Measurements from ENCODE around the gene TMEM154. TPM values are rescaled to one million over a fixed set of nuclear protein-coding genes. Genes with fewer than 3 reads are reported as not detected.

Gene TMEM154
- total and polyA plus RNA-seq, 5 experiments from 2014 or later, result 24.7 to 37.9 (median 30.8) TPM

DNA sequence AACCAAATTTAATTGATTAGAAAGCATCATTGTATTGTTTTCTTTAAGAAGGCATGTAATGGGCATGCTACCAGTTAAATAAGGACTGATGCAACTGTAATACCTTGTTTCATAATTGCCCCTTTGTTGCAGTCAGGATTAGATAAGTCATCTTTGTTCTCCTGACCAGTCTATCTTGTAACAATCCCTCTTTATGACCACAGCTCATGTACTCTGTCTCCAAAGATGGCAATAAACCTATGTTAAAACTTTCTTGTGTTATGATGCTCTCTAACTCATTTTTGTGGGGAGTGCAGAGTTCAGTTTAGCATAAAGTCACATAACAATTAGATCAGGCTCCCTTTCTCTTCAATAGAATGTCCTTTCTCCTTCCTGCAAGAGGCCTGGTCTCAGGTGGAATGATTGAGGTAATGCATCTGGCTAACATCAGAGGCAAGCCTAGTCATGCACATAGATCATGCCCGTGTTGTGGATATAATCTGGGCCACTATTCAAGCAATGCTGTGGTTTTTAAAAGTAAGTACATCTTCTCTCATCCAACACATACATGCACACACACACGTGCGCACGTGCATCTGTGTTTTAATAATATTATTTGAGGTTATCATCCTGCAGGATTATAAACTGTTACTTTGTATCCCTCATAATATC lies 45.6 kb downstream of the TMEM154 start:
- Mint-ChIP-seq H3K4me1 (peaks cover 0 to 4% (median 2%) of the 10 kb centered on the region in 4 donors), H3K9me3 (no peaks in the 10 kb centered on the region), H3K27me3 (no peaks in the 10 kb centered on the region), H3K27ac (no peak overlapping the region), H3K36me3 (peaks cover 8 to 50% (median 21%) of the 10 kb centered on the region in 3 donors), H3K4me3 (no peak overlapping the region)
- POLR2A ChIA-PET, result no interaction called here
- ATAC-seq (no peak), DNase-seq (no peak)

GRCh38 chr4:152633118-152633517 lies 46.7 kb downstream of the TMEM154 start:
- Mint-ChIP-seq H3K36me3 (peaks cover 8 to 55% (median 19%) of the 10 kb centered on the region in 3 donors), H3K4me3 (no peak overlapping the region), H3K27ac (no peak overlapping the region), H3K9me3 (no peaks in the 10 kb centered on the region), H3K4me1 (peaks cover 0 to 4% (median 2%) of the 10 kb centered on the region in 4 donors), H3K27me3 (no peaks in the 10 kb centered on the region)
- ATAC-seq (no peak), DNase-seq (no peak)
- POLR2A ChIA-PET, result interaction anchor here (0.6 to 1.3 kb wide), 2 partner anchors 97 to 191 kb away, joined by 3 to 5 read pairs; partner anchors contain the start of gene FBXW7

DNA sequence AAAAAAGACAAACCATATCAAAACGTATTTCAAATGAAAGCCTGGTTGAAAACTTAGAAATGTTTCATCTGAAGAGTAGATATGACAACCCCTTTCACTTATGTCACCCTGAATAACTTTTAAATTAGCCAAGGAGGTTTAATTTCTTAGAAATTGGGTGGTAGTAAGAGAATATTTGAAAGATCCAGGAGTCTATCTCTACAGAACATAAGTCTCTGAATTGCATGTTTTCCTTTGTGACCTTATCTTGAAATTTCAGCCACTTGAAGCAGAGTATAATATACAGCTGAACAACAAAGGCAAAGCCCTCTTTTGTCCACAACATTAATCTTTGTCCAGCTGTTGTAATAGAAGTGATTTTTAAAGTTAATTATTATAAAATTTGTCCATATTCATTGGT lies 49.5 kb downstream of the TMEM154 start:
- Mint-ChIP-seq H3K9me3 (no peaks in the 10 kb centered on the region), H3K4me3 (no peak overlapping the region), H3K36me3 (peaks cover 7 to 48% (median 19%) of the 10 kb centered on the region in 3 donors), H3K27me3 (no peaks in the 10 kb centered on the region), H3K27ac (no peak overlapping the region), H3K4me1 (peaks cover 0 to 1% (median 0%) of the 10 kb centered on the region in 4 donors)
- ATAC-seq (no peak), DNase-seq (no peak)
- POLR2A ChIA-PET, result no interaction called here

GRCh38 chr4:152629908-152630307 lies 49.9 kb downstream of the TMEM154 start:
- POLR2A ChIA-PET, result no interaction called here
- no peaks in the 10 kb centered on the region for H3K27me3 Mint-ChIP-seq
- H3K9me3 Mint-ChIP-seq, result no peaks in the 10 kb centered on the region
- H3K27ac Mint-ChIP-seq, result peak overlapping the region in 2 of 10 donors; percentile 1 to 73
- no peak for DNase-seq
- H3K36me3 Mint-ChIP-seq, result peaks cover 7 to 51% (median 21%) of the 10 kb centered on the region in 3 donors
- H3K4me3 Mint-ChIP-seq, result no peak overlapping the region
- H3K4me1 Mint-ChIP-seq, result peaks cover 0 to 1% (median 0%) of the 10 kb centered on the region in 4 donors
- no peak for ATAC-seq

DNA sequence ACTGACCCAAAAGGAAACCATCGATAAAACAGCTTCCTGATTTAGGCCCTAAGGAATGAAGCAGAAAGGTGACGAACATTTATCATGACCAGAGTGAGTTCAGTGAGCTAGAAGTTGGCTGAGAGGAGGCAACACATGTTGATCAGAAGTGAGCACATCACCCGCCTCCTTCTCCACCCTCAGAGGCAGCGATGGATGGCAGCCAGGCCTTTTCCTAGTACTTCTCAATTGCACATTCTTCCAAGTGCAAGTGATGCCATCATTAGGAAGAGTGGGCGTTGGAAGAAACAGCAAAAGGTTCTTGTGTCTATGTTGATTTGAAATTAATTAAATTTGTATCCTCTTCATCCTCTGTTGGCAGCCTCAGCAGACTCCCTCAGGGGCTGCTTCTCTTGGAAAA lies 51.7 kb downstream of the TMEM154 start:
- Mint-ChIP-seq H3K4me3 (no peak overlapping the region), H3K36me3 (peaks cover 7 to 37% (median 21%) of the 10 kb centered on the region in 3 donors), H3K27ac (peak overlapping the region in 3 of 10 donors; percentile 2 to 65 (median 11)), H3K27me3 (no peaks in the 10 kb centered on the region), H3K4me1 (peaks cover 0 to 1% (median 0%) of the 10 kb centered on the region in 4 donors), H3K9me3 (no peaks in the 10 kb centered on the region)
- no peak for ATAC-seq
- DNase-seq, result no peak
- POLR2A ChIA-PET, result interaction anchor here (1.2 kb wide), 1 partner anchor 92 kb away, joined by 3 read pairs; the partner anchor contains the start of gene FBXW7

DNA sequence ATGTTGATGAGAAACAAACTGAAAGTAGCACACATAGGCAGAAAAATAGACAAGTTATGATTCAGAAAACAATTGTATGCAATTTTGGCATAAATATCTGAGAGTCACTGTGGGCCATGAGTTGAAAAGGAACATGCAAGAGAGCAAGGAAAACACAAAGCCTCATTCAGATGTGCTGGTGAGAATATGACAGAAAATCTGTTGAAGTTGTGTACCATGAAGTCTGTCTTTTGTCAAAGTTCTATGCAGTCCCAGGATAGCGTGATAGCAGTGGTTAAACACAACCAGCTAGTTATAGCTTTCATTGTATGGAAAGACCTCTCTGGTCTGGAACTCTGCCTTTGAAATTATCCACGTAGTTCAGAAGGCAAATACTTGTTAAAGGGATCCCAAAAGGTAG lies 53.0 kb downstream of the TMEM154 start:
- POLR2A ChIA-PET, result no interaction called here
- peaks cover 0 to 1% (median 0%) of the 10 kb centered on the region in 4 donors for H3K4me1 Mint-ChIP-seq
- peak overlapping the region in 8 of 10 donors; percentile 2 to 79 (median 28) for H3K27ac Mint-ChIP-seq
- no peak for ATAC-seq
- H3K4me3 Mint-ChIP-seq, result no peak overlapping the region
- H3K27me3 Mint-ChIP-seq, result no peaks in the 10 kb centered on the region
- no peak for DNase-seq
- no peaks in the 10 kb centered on the region for H3K9me3 Mint-ChIP-seq
- peaks cover 7 to 30% (median 15%) of the 10 kb centered on the region in 3 donors for H3K36me3 Mint-ChIP-seq

GRCh38 chr4:152620915-152621314 lies 58.9 kb downstream of the TMEM154 start:
- no peak for ATAC-seq
- H3K27ac Mint-ChIP-seq, result no peak overlapping the region
- POLR2A ChIA-PET, result no interaction called here

GRCh38 chr4:152620218-152620617 lies 59.6 kb downstream of the TMEM154 start:
- H3K27ac Mint-ChIP-seq, result no peak overlapping the region
- POLR2A ChIA-PET, result no interaction called here
- ATAC-seq (no peak), DNase-seq (no peak)
- peaks cover 0 to 5% (median 3%) of the 10 kb centered on the region in 5 donors for H3K27me3 Mint-ChIP-seq
- no peaks in the 10 kb centered on the region for H3K9me3 Mint-ChIP-seq
- no peak overlapping the region for H3K4me3 Mint-ChIP-seq
- H3K4me1 Mint-ChIP-seq, result no peaks in the 10 kb centered on the region
- H3K36me3 Mint-ChIP-seq, result peaks cover 0 to 3% (median 2%) of the 10 kb centered on the region in 3 donors

More at GRCh38 chr4:152620915-152621314, 58.9 kb downstream of the TMEM154 start:
- no peak for DNase-seq
- Mint-ChIP-seq H3K9me3 (no peaks in the 10 kb centered on the region), H3K27me3 (peaks cover 0 to 2% (median 0%) of the 10 kb centered on the region in 5 donors), H3K36me3 (peaks cover 0 to 3% (median 2%) of the 10 kb centered on the region in 3 donors), H3K4me1 (no peaks in the 10 kb centered on the region), H3K4me3 (no peak overlapping the region)

DNA sequence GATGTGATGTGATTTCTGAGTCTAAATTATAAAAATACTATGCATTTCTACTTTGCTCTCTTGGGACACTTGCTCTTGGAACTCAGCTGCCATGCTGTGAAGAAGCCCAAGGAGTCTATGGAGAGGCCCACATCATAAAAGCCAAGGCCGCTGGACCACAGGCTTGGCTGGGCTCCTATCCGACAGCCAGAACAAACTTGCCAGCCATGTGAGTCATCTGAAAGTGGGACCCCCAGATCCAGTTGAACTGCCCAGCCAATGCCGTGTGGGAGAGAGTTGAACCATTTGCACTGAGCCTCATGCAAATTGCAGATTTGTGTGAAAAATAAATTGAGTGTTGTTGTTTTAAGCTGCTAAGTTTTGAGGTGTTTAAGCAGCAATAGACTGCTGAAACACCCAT lies 60.2 kb downstream of the TMEM154 start:
- POLR2A ChIA-PET, result no interaction called here
- ATAC-seq, result no peak
- H3K27ac Mint-ChIP-seq, result no peak overlapping the region
- no peak for DNase-seq
- no peaks in the 10 kb centered on the region for H3K9me3 Mint-ChIP-seq
- no peak overlapping the region for H3K4me3 Mint-ChIP-seq
- H3K4me1 Mint-ChIP-seq, result no peaks in the 10 kb centered on the region
- H3K27me3 Mint-ChIP-seq, result peaks cover 0 to 11% (median 9%) of the 10 kb centered on the region in 5 donors
- H3K36me3 Mint-ChIP-seq, result peaks cover 0 to 2% (median 0%) of the 10 kb centered on the region in 3 donors

- Mint-ChIP-seq H3K27ac (no peak overlapping the region), H3K27me3 (peaks cover 0 to 17% (median 15%) of the 10 kb centered on the region in 5 donors), H3K4me3 (no peak overlapping the region), H3K36me3 (peaks cover 0 to 2% (median 0%) of the 10 kb centered on the region in 3 donors), H3K4me1 (no peaks in the 10 kb centered on the region), H3K9me3 (no peaks in the 10 kb centered on the region)
- POLR2A ChIA-PET, result no interaction called here
- DNase-seq (no peak), ATAC-seq (no peak)
Measured at GRCh38 chr4:152618971-152619370, 60.8 kb downstream of the TMEM154 start.

- H3K4me3 Mint-ChIP-seq, result no peak overlapping the region
- H3K27ac Mint-ChIP-seq, result no peak overlapping the region
- no peaks in the 10 kb centered on the region for H3K4me1 Mint-ChIP-seq
- H3K9me3 Mint-ChIP-seq, result no peaks in the 10 kb centered on the region
- H3K36me3 Mint-ChIP-seq, result peaks cover 0 to 3% (median 2%) of the 10 kb centered on the region in 3 donors
- DNase-seq, result no peak
- peaks cover 0 to 25% (median 23%) of the 10 kb centered on the region in 5 donors for H3K27me3 Mint-ChIP-seq
- no peak for ATAC-seq
- POLR2A ChIA-PET, result no interaction called here
Measured at GRCh38 chr4:152616804-152617203, 63.0 kb downstream of the TMEM154 start.

GRCh38 chr4:152613841-152614721 lies 65.7 kb downstream of the TMEM154 start:
- POLR2A ChIA-PET, result interaction anchor here (0.6 kb wide), 1 partner anchor 52 kb away, joined by 3 read pairs; no protein-coding TSS in a partner anchor

GRCh38 chr4:152613351-152613750 lies 66.4 kb downstream of the TMEM154 start:
- DNase-seq (no peak), ATAC-seq (no peak)
- POLR2A ChIA-PET, result no interaction called here
- Mint-ChIP-seq H3K4me3 (no peak overlapping the region), H3K27ac (no peak overlapping the region), H3K36me3 (peaks cover 0 to 3% (median 2%) of the 10 kb centered on the region in 3 donors), H3K4me1 (peaks cover 0 to 6% (median under 1%) of the 10 kb centered on the region in 4 donors), H3K9me3 (no peaks in the 10 kb centered on the region), H3K27me3 (peaks cover 0 to 25% (median 21%) of the 10 kb centered on the region in 5 donors)

More at GRCh38 chr4:152613841-152614721, 65.7 kb downstream of the TMEM154 start:
- no peak for DNase-seq
- H3K4me3 Mint-ChIP-seq, result no peak overlapping the region
- no peaks in the 10 kb centered on the region for H3K9me3 Mint-ChIP-seq
- peaks cover 0 to 25% (median 23%) of the 10 kb centered on the region in 5 donors for H3K27me3 Mint-ChIP-seq
- H3K27ac Mint-ChIP-seq, result peak overlapping the region in 1 of 10 donors; percentile 19
- peaks cover 0 to 6% (median under 1%) of the 10 kb centered on the region in 4 donors for H3K4me1 Mint-ChIP-seq
- ATAC-seq, result no peak
- peaks cover 0 to 3% (median 2%) of the 10 kb centered on the region in 3 donors for H3K36me3 Mint-ChIP-seq

All from naive thymus-derived CD8-positive, alpha-beta T cell (primary cell).